HCT116 (cell line): ENCODE data around the gene ZSCAN2.

Source experiments
- ATF3 ChIP-seq: IDR thresholded peaks from 2 replicates; pipeline ENCODE4 v1.6.1; 2012
- CTCF ChIP-seq, 3 experiments: fragments of 200-600 bp in 1 of 3; sonication (generic) in 1 of 3; IDR thresholded peaks in 2 of 3; conservative IDR thresholded peaks in 1 of 3; 2 replicates each; pipeline ENCODE4 v1.5.1; 2012 to 2017; ENCODE audit warnings: low read depth in 2 of 3, low read length in 2 of 3, antibody characterized with exemption in 1 of 3, borderline replicate concordance in 1 of 3, control low read depth in 1 of 3, mild to moderate bottlenecking in 1 of 3, mixed read lengths in 1 of 3, mixed run types in 1 of 3, moderate library complexity in 1 of 3; ENCODE audit not compliant: insufficient read depth in 1 of 3
- EZH2 ChIP-seq: fragments of 200-600 bp; sonication (generic); IDR thresholded peaks from 2 replicates; pipeline ENCODE4 v1.6.1; 2017; ENCODE audit warnings: antibody characterized with exemption, mixed run types
- EZH2phosphoT487 ChIP-seq: fragments of 200-600 bp; IDR thresholded peaks from 2 replicates; pipeline ENCODE4 v1.6.1; 2018; ENCODE audit warnings: antibody characterized with exemption, borderline replicate concordance
- POLR2A ChIP-seq: IDR thresholded peaks from 2 replicates; pipeline ENCODE4 v1.7.0; 2011; ENCODE audit warnings: borderline replicate concordance; ENCODE audit not compliant: insufficient read depth, insufficient read length; ENCODE audit errors: extremely low read depth
- RAD21 ChIP-seq: IDR thresholded peaks from 2 replicates; pipeline ENCODE4 v1.6.1; 2012; ENCODE audit warnings: low read depth, mild to moderate bottlenecking
- REST ChIP-seq: IDR thresholded peaks from 2 replicates; pipeline ENCODE4 v1.6.1; 2012; ENCODE audit warnings: low read depth
- YY1 ChIP-seq: IDR thresholded peaks from 2 replicates; pipeline ENCODE4 v1.6.1; 2011; ENCODE audit warnings: low read length, low read depth, moderate library complexity, mild to moderate bottlenecking; ENCODE audit not compliant: insufficient replicate concordance; ENCODE audit errors: extremely low read depth
- ZNF274 ChIP-seq: fragments of 200-500 bp; sonication (Bioruptor generic); IDR thresholded peaks from 2 replicates; pipeline ENCODE4 v1.6.1; 2014; ENCODE audit warnings: mild to moderate bottlenecking, low read depth, low read length, inconsistent platforms

- TF ChIP-seq ATF3 (no peak), CTCF (IDR thresholded peaks at IDR 0.05 in 2 of 3, conservative IDR thresholded peaks at IDR 0.05 in 1 of 3; ENCODE audit: borderline replicate concordance in 1 of 3, insufficient read depth in 1 of 3, low read depth in 2 of 3, low read length in 2 of 3) (no peak), EZH2phosphoT487 (no peak), EZH2 (no peak), ZNF274 (no peak), YY1 (no peak), RAD21 (no peak), POLR2A (no peak), REST (no peak)
These were observed 18.1 kb upstream of the ZSCAN2 start for GRCh38 chr15:84582583-84583157.
